Measurements from ENCODE around the gene PDZRN3. TPM values are rescaled to one million over a fixed set of nuclear protein-coding genes. Genes with fewer than 3 reads are reported as not detected.

PDZRN3 gene
- total RNA-seq, 1 experiment from 2014 or later, result 5.9 TPM

DNA sequence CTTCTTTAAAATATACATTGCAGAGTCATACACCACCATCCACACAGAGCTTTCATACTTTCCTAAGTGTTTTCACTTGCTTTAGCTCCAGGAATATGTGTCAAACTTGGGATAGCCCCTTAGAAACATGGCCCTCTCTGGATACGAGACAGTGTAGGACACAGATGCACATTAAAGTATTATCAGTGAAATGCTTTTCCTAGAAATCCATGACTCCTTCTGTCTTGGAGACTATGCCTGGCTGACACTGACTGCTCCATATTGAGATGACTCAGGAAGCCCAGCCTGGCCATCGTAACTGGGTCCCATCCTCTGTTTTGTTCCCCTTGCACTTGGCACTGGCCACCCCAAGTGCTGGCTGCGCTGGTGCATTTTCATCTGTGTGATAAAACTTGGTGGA lies 204.8 kb downstream of the PDZRN3 start:
- no peak overlapping the region for H3K56ac ChIP-seq (ENCODE audit: insufficient read length, low read depth, low read length)
- H3K4me1 Mint-ChIP-seq, result peaks cover 17 to 18% of the 10 kb centered on the region in 2 experiments
- no peaks in the 10 kb centered on the region for H3K27me3 ChIP-seq (ENCODE audit: insufficient read depth, low read length)
- H3K27ac ChIP-seq (ENCODE audit: insufficient read length, low read depth, low read length), result no peak overlapping the region
- no peak overlapping the region for H4K91ac ChIP-seq (ENCODE audit: insufficient read length, low read depth, low read length)
- peaks cover 0 to 4% of the 10 kb centered on the region in 2 experiments; a peak in 1 of 5 replicates for H3K9me3 Mint-ChIP-seq
- H2BK20ac ChIP-seq (ENCODE audit: low read depth, low read length, poor library complexity, severe bottlenecking), result no peak overlapping the region
- H3K4me1 ChIP-seq (ENCODE audit: insufficient read depth, low read length), result peaks cover 5% of the 10 kb centered on the region; the same call in 1 of the 2 replicates
- H2BK120ac ChIP-seq (ENCODE audit: low read depth, low read length, poor library complexity, severe bottlenecking), result no peak overlapping the region
- no peak overlapping the region for H3K14ac ChIP-seq (ENCODE audit: insufficient read depth, low read length)
- H3K36me3 Mint-ChIP-seq (ENCODE audit: insufficient read depth in 1 of 3, low read depth in 3 of 3), result peaks cover 0 to 3% (median 0%) of the 10 kb centered on the region in 3 experiments; a peak in 3 of 7 replicates
- DNase-seq, result no peak
- no peaks in the 10 kb centered on the region for H3K23me2 ChIP-seq (ENCODE audit: insufficient read length, low read depth, low read length, poor library complexity, severe bottlenecking)
- no peak overlapping the region for H3K27ac Mint-ChIP-seq
- peaks cover under 1% of the 10 kb centered on the region; the same call in 1 of the 2 replicates for H3K27me3 Mint-ChIP-seq (ENCODE audit: low read depth)
- H3K4me3 Mint-ChIP-seq, result no peak overlapping the region
- no peak overlapping the region for H2BK5ac ChIP-seq (ENCODE audit: insufficient read length, low read length)
- no peak overlapping the region for H3T11ph ChIP-seq (ENCODE audit: low read length)
- H2AFZ ChIP-seq (ENCODE audit: low read length), result no peak overlapping the region
- no peaks in the 10 kb centered on the region for H4K20me1 ChIP-seq (ENCODE audit: control insufficient read depth, insufficient read depth, insufficient read length)
- no peak overlapping the region for H4K8ac ChIP-seq (replicated peaks; ENCODE audit: insufficient read length, low read depth, low read length)
- TF ChIP-seq, protein P1, sequence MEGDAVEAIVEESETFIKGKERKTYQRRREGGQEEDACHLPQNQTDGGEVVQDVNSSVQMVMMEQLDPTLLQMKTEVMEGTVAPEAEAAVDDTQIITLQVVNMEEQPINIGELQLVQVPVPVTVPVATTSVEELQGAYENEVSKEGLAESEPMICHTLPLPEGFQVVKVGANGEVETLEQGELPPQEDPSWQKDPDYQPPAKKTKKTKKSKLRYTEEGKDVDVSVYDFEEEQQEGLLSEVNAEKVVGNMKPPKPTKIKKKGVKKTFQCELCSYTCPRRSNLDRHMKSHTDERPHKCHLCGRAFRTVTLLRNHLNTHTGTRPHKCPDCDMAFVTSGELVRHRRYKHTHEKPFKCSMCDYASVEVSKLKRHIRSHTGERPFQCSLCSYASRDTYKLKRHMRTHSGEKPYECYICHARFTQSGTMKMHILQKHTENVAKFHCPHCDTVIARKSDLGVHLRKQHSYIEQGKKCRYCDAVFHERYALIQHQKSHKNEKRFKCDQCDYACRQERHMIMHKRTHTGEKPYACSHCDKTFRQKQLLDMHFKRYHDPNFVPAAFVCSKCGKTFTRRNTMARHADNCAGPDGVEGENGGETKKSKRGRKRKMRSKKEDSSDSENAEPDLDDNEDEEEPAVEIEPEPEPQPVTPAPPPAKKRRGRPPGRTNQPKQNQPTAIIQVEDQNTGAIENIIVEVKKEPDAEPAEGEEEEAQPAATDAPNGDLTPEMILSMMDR (conservative IDR thresholded peaks at IDR 0.05), result no peak
- no peak overlapping the region for H3K9ac ChIP-seq (ENCODE audit: extremely low read depth, insufficient read length, low read length)
- no peak overlapping the region for H2AK5ac ChIP-seq (ENCODE audit: insufficient read length, low read length)
- H3K18ac ChIP-seq (ENCODE audit: insufficient read length, low read depth, low read length), result no peak overlapping the region
- no peaks in the 10 kb centered on the region for H3K79me1 ChIP-seq (ENCODE audit: insufficient read depth, low read depth, low read length, poor library complexity, severe bottlenecking)
- no peak overlapping the region for H3K23ac ChIP-seq (ENCODE audit: insufficient read length, low read depth, low read length)
- H3K4ac ChIP-seq (ENCODE audit: low read depth, low read length), result no peak overlapping the region
- H4K5ac ChIP-seq (ENCODE audit: insufficient read length, low read depth, low read length), result no peak overlapping the region
- no peak overlapping the region for H2BK15ac ChIP-seq (ENCODE audit: low read depth, low read length)
- no peak overlapping the region for H2BK12ac ChIP-seq (ENCODE audit: insufficient read length, low read depth, low read length)
- H3K9me3 ChIP-seq (ENCODE audit: control insufficient read depth, low read depth, low read length), result no peaks in the 10 kb centered on the region
- no peak overlapping the region for H3K4me2 ChIP-seq (ENCODE audit: insufficient read depth, insufficient read length, low read length)
- H3K79me2 ChIP-seq (ENCODE audit: insufficient read depth, low read length), result no peaks in the 10 kb centered on the region
- WGBS (ENCODE audit: extremely low coverage, insufficient read length, low lambda C conversion rate), result no CpG with 5 or more reads among the region's 3 CpGs

Measured in H9 (cell line).